GM18517 (cell line): ENCODE data around the gene ADAT3.
A peak's percentile ranks its signal among the peaks of the same experiment; 100 is the strongest.
"Not testable (repeated sequence)": the region's sequence is repeated elsewhere in the genome, so short reads cannot be mapped to it uniquely, and the experiment has no call there.

ENCODE experiments used
- ATAC-seq: cut with Tn5 transposase; IDR thresholded peaks from one replicate; pipeline ENCODE4 v1.9.1; 2021; ENCODE audit warnings: mild to moderate bottlenecking, moderate library complexity; ENCODE audit not compliant: unreplicated experiment

ADAT3 gene

DNA sequence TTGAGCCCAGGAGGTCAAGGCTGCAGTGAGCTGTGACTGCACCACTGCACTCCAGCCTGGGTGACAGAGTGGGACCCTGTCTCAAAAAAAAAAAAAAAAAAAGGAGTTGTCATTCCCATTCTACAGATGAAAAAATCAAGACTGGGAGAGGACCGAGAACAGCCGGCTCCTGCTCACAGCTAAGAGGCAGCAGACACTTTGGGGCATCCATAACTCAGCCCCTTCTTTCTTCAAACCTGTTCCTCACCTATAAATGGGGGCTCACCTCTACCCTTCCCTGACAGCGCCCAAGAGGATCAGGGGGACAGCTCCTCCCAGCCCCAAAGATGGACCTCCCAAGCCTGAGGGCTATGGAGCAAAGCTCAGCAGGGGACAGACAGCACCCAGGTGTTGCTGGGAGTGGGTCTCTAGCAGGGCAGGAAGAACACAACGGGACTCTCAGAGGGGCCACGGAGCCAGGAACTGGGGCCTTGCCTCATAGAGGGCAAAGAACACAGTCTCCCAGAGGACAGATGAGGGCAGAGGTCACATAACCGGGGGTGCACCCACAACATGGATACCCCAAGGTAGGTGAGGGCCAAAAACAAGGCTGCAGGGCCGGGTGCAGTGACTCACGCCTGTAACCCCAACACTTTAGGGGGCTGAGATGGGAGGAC, 38.4 kb upstream of the ADAT3 start:
- ATAC-seq: no peak

DNA sequence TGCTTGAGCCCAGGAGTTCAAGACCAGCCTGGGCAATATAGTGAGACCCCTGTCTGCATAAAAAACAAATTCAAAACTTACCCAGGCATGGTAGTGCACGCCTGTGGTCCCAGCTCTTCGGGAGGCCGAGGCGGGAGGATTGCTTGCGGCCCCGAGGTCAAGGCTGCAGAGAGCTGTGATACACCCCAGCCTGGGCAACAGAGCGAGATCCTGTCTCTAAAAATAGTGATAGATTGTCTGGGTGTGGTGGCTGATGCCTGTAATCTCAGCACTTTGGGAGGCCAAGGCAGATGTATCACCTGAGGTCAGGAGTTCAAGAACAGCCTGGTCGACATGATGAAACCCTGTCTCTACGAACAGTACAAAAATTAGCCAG, 37.9 kb upstream of the ADAT3 start:
- no peak for ATAC-seq

DNA sequence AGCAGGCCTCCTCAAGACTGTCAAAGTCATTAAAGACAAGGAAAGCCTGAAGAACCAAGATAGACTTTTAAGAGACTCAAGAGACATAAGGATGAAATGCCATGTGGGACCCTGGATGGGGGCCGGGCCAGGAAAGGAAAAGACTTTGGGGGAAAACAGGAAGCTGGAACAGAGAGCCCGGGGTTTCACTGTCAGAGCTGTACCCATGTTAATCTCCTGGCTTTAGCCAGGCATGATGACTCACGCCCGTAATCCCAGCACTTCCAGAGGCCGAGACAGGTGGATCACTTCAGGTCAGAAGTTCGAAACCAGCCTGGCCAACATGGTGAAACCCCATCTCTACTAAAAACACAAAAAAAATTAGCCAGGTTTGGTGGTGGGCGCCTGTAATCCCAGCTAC, 36.2 kb upstream of the ADAT3 start:
- no peak for ATAC-seq

DNA sequence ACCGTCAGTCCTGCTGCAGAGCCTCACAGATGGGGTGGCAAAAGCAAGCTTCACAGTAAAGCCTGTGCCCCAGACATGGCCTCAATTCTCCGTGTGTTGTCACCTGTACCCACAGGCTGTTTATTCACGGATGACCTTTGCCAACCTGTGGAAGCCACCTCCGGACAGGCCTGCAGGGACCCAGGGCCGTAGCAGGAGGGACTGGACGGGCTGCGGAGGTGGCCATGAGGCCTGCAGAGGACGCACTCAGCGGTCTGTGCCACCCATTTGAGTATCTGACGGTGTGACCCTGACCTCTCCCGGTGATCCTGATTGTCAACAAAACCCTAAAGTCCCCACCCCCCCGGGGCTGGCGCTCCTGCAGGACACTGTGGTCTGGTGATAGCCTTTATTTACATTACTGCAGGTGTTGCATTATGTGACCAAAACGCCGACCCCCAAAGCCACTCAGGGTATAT, 34.0 kb upstream of the ADAT3 start:
- no peak for ATAC-seq

DNA sequence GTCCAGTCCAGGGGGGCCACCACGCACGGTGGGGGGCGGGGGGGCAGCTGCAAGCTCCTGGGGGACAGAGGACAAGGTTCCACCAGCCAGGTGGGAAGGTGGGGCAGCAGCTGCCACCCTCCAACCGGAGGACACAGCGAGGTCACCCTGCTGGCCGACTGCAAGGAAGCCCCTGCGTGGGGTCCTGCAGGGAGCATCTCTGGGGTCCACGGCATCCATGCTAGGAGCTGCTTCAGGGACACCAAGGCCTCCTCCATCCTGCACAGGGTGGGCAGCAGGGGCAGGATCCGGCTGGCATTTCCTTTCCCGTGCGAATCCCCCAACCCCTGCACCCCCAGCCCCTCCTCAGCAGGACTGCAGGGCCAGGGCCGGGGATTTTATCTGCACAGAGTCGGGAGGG, 33.6 kb upstream of the ADAT3 start:
- no peak for ATAC-seq

DNA sequence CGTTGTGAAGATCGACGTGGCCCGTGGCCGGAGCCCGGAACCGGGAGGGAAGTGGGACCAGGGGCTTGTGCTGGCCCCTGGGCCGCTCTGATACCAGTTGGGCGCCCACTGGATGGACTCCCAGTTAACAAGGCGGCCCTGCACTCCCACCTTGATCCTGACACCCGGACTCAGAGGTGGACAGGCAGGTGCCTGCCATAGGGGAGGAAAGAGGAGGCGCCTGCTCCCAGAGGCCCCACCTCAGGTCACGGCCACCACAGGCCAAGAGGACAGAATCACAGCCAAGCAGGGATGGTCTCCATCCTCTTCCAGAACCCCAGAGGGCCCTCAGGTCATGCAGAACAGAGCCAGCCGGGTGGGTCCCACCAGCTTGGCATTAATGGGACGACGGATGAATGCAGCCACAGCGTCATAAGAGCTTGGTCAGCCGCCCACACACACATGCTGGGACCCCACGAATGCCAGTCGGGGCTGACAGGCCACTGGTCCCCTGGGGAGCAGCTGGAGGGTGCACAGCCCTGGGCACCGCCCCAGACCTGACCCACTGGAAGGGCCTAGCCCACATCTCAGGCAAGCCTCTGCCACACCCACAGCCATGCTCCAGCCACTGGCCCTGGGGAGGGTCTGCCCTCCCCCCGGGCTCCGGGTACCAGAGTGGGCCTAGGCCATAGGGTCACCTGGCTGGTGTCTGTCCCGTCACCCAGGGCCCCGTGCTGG, 32.2 kb upstream of the ADAT3 start:
- no peak for ATAC-seq

DNA sequence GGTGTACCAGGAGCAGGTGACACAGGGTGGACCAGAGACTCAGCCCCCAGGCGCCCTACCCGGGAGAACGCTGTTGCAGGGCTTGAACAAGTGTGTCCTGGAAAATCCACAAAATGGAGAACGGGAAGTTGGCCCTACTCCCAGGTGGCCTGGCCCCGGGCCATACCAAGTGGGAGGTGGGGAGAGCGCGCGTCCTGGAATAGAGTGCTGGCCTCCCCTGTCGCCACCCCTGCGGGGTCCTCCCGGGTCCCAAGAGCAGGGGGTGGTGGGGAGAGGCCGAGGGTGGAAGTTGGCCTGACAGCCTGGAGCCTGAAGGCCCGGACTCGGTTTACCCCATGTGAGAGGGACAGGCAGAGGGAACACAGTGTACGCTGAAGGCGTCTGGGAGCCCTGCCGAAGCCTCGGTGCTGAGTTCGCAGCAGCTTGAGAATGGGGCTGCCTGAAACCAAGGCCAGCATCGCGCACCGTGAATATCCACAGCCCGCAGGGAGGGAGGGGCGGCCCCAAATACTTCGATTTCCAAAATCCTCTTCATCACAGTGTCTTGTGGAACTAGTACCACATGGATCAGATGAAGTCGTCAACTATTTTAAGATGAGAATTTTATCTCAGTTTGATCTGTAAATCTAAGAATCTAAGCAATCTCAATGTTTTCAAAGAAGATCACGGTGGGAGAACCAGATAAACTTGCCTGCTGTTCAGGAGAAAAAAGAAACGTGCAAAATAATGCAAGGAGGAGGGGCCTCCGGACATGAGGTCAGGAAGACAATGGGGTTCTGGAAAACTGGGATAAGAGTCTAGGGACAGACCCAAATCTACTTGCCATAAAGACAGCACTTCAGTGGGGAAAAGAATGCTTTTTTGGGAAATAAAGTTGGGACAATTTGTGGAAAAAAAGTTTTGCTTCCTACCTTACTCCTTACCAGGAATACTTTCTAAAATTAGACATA, 31.4 kb upstream of the ADAT3 start:
- no peak for ATAC-seq

- no peak for ATAC-seq
Measured at GRCh38 chr19:1874554-1875185, 30.5 kb upstream of the ADAT3 start.

DNA sequence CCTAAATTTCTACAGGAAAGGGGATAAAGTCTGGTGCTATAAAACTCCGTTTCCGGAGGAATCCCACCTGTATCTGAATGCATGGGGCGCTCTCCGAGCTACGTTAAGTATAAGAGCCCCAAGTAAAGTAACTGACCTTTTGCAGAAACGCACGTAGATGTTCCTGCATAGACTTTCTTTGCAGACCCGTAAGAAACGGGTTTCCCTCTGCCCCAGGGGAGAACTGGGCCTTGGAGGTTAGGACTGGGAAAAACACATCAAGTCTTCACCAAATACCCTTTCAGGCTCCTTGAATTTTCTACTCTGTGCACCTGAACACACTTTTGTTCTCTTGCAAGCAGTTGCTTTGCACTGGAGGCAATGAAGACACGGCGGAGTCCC, 29.9 kb upstream of the ADAT3 start:
- ATAC-seq: not testable (repeated sequence)

GRCh38 chr19:1875646-1876495, 29.3 kb upstream of the ADAT3 start:
- ATAC-seq: peak; percentile 85

DNA sequence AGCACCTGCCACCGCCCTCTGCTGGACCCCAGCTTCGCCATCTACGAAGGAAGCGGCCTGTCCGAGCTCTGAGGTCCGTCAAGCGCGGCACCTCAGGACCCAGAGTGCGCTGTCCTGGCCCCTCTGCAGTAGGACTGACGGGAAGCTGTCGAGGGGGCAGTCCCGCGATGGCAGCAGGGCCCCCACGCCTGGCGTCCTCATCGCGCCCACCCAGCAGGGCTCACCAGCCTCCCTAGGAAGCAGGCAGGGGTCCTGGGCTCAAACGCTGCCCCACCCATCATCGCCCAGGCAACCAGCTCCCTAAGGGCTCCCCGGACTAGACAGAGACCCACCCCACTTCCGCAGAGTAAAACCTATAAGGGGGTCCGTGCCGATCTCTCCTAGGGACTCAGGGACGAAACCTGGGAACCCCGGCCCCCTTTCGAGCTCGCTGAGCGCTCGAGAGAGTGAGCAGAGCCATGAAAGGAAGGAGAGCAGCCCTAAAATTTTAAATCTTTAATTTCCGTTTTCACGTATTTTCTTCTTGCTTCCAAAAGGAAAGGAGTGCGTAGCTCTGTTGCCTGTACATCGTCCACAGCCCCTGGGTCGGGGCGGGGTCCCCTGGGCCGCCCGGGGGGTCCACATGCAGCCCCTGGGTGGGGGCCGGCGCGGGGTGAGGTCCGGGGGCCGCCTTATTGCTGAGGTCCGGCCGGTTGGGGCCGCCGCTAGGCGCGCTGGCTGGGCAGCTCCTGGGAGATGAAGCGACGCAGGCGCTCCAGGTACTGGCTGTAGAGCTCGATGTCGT, 28.5 kb upstream of the ADAT3 start:
- not testable (repeated sequence) for ATAC-seq

GRCh38 chr19:1877280-1877660, 27.9 kb upstream of the ADAT3 start:
- not testable (repeated sequence) for ATAC-seq

GRCh38 chr19:1878583-1878982, 26.6 kb upstream of the ADAT3 start:
- not testable (repeated sequence) for ATAC-seq

- ATAC-seq: not testable (repeated sequence)
Measured at GRCh38 chr19:1879982-1880381, 25.2 kb upstream of the ADAT3 start.

DNA sequence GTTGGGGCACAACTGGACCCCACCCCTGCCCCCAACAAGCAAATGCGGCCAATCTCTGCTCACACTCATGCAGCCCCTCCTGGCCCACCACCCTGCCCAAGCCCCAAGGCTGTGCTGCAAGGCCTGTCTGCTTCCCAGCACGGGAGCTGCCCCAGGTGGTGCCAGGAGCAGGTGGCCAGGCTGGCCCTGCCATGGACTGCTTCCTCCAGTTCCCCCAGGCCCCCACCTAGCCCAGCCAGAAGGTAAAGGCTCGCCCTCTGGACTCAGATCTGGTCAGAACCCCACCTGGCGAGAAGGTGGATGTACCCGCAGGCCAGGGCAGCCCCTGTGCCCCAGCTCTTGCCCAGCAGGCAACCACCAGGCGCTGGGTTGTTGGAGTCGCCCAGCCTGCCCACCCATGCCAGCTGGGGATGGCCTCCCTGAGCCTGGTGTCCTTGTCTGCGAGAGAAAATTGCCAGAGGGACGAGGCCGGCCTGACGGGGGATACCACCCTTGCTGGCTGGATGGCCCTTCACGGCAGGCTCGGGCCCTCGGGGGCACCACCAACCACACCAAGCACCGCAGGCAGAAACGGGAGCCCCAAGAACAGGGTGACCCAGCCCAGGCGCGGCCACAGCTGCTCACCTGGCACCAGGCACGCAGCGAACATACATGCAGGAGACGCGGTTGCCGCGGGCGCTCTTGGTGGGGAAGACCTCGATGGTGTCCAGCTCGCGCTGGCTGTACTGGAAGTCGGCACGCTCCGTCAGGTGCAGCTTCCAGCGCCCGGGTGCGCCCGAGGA, 24.4 kb upstream of the ADAT3 start:
- ATAC-seq: no peak

DNA sequence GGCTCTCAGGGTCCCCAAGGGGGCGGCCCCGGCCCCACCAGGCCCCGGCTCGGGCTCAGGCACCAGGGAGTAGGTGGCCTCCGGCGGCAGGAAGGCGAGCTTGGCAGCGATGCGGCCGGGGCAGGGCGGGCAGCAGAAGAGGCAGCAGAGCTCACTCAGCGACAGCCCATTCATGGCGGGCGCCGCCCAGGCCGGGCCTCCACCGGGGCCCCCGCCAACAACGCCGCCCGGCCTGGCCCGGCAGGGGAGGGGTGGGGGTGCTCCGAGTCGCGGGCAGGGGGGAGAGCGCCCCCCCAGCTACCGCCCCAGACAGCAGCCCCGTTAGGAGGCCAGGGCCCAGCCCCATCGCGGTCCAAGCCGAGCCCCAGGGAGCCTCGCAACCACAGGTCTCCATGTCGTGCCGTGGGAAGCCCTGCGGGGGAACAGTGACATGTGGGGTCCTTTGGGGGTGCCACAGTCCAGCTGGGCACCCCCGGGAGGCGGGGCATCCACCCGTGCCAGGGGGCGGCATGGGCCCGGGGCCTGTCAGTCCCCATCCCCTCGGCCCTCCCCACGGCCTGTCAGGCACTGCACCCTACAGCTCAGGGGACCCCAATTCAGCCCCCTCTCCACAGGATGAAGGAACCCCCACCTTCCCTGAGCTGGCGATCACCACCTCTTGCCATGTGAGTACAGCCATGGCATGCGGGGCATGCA, 23.7 kb upstream of the ADAT3 start:
- not testable (repeated sequence) for ATAC-seq

DNA sequence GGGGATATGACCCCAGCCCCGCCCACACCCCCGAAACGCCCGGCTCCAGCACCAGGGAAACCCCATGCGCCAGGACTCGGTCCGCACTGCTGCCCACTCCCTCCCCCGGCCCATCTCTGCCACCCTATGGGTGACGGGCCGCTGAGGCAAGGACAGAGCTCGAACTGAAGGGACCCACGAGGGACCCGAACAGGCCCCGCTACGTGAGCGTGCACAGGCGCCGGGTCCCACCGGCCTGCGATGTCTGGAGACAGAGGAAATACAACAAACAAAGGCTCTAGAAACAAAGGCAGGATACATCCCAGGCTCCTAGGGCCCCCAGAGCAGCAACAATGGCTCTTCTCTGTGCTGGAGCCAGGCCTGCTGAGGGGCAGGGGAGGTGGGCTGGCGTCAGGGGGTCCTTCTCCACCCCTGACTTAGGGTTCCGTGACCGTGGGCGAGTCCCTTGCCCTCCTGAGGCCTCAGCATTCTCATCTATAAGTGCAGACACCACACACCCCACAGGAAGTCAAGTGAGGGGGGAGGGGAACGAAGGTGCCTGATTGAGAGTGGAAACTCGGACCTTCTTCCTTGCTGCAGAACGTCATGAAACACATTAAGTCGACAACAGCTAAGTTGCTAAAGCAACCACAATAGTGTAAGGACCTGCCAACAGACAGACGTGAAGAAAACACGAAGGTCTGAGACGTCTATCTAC, 23.0 kb upstream of the ADAT3 start:
- no peak for ATAC-seq
